Erythroblast (primary cell): ENCODE measurements around the gene ANKMY1.

ENCODE experiments used
- GATA1 ChIP-seq: IDR thresholded peaks from 2 replicates; pipeline ENCODE4 v1.6.1; 2011; ENCODE audit warnings: low read depth, mild to moderate bottlenecking, control low read depth, low read length, moderate library complexity
- POLR2A ChIP-seq: IDR thresholded peaks from 2 replicates; pipeline ENCODE4 v1.6.1; 2011; ENCODE audit warnings: mild to moderate bottlenecking, low read length

DNA sequence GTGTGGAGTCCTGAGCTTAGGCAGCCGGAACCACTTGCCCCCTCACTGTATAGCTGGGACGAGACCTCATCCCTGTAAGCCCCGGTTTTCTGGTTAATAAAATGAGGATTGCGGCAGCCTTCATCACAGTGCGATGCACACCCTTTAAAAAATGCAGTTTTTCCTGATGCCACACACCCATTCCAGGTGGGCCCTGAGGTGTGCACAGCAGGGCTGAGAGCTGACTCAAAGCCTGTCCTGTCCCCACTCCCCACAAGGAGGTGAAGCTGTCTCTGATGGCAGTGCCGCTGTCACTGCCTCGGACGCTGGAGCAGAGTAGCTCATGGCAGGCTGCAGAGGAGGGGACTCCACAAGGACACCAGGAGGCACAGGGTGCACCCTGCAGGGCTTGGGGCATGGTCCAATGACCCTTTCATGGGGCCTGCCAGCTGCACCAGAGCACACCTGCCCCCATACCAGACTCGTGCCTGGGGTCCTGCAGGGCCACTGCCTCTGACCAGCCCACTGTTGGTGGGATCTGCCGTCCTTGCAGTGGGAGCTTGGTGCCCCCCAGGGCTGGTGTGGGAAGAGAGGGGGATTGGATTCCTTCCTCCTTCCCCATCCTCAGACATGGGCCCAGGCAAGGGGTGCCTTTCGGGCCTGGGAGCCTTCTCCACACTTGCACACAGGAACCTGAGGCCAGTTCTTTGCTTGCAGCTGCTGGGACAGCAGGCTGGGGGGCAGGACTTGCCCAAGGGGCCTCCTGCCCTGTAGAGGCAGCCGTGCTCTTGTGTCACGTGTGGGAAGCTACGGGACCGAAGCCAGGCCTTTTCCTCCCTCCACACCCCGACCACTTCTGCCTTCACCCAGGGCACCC is 99.5 kb downstream of the ANKMY1 start:
- TF ChIP-seq POLR2A (no peak), GATA1 (no peak)
